K562 (cell line): ENCODE measurements around the gene PRELID1. TPM values are rescaled to one million over a fixed set of nuclear protein-coding genes. Genes with fewer than 3 reads are reported as not detected.
A peak's percentile ranks its signal among the peaks of the same experiment; 100 is the strongest.

ENCODE experiments used
- BHLHE40 ChIP-seq: IDR thresholded peaks from 2 replicates; pipeline ENCODE4 v1.6.1; 2011; ENCODE audit warnings: low read length, improper control_type of control experiment
- CBFA2T2 ChIP-seq: fragments of 450-650 bp; conservative IDR thresholded peaks from 2 replicates; pipeline ENCODE4 v1.6.1; 2017; ENCODE audit warnings: mild to moderate bottlenecking
- CHCHD3 ChIP-seq: fragments of 250-450 bp; sonication (Bioruptor Pico); IDR thresholded peaks from 2 replicates; pipeline ENCODE4 v2.1.2; 2022; ENCODE audit warnings: mild to moderate bottlenecking
- DEAF1 ChIP-seq: fragments of 450-650 bp; formaldehyde crosslinking; IDR thresholded peaks from 2 replicates; pipeline ENCODE4 v1.4.0; 2020; ENCODE audit warnings: mild to moderate bottlenecking, moderate library complexity
- EHMT2 ChIP-seq: fragments of 450-650 bp; IDR thresholded peaks from 2 replicates; pipeline ENCODE4 v1.6.1; 2018; ENCODE audit warnings: antibody characterized with exemption
- ELK3 ChIP-seq: fragments of 450-650 bp; formaldehyde crosslinking; IDR thresholded peaks from 2 replicates; pipeline ENCODE4 v1.4.0; 2020; ENCODE audit warnings: mild to moderate bottlenecking
- EZH2 ChIP-seq: IDR thresholded peaks from 2 replicates; pipeline ENCODE4 v1.6.1; 2012; ENCODE audit warnings: low read depth, mild to moderate bottlenecking, inconsistent platforms, low read length, borderline replicate concordance
- GATAD2B ChIP-seq: fragments of 450-650 bp; IDR thresholded peaks from 2 replicates; pipeline ENCODE4 v1.6.1; 2017; ENCODE audit warnings: mild to moderate bottlenecking, borderline replicate concordance
- MTA3 ChIP-seq: fragments of 450-650 bp; formaldehyde crosslinking; IDR thresholded peaks from 2 replicates; pipeline ENCODE4 v1.6.1; 2017; ENCODE audit warnings: mild to moderate bottlenecking, borderline replicate concordance
- NR2C2 ChIP-seq, 2 experiments: fragments of 200-800 bp in 1 of 2; sonication (Bioruptor generic) in 1 of 2; sonication (generic) in 1 of 2; formaldehyde crosslinking in 1 of 2; IDR thresholded peaks; 2 replicates each; pipeline versions ENCODE4 v1.6.1 to v1.8.0; 2016 to 2022; ENCODE audit warnings: mild to moderate bottlenecking in 1 of 2, missing compliant biosample characterization in 1 of 2, missing genetic modification characterization in 1 of 2, missing genetic modification reagents in 1 of 2
- SMAD2 ChIP-seq: fragments of 150-350 bp; IDR thresholded peaks from 2 replicates; pipeline ENCODE4 v1.6.1; 2014; ENCODE audit warnings: low read depth, mild to moderate bottlenecking, low read length
- SMARCA5 ChIP-seq: fragments of 450-650 bp; IDR thresholded peaks from 2 replicates; pipeline ENCODE4 v1.6.1; 2016
- SRSF3 ChIP-seq: fragments of 200-400 bp; formaldehyde crosslinking; IDR thresholded peaks from 2 replicates; pipeline ENCODE4 v1.6.1; 2016; ENCODE audit warnings: mild to moderate bottlenecking, low read length, moderate library complexity; ENCODE audit not compliant: insufficient read depth
- TCF7L2 ChIP-seq: fragments of 150-350 bp; IDR thresholded peaks from 2 replicates; pipeline ENCODE4 v1.6.1; 2016; ENCODE audit warnings: low read depth, mild to moderate bottlenecking, low read length, moderate library complexity
- TFAM ChIP-seq: fragments of 250-450 bp; sonication (Bioruptor Pico); conservative IDR thresholded peaks from 2 replicates; pipeline ENCODE4 v1.5.0; 2021; ENCODE audit warnings: mild to moderate bottlenecking, moderate library complexity
- ZNF197 ChIP-seq: fragments of 200-800 bp; sonication (Bioruptor generic); IDR thresholded peaks from 2 replicates; pipeline ENCODE4 v1.6.1; 2016; ENCODE audit warnings: low read depth, missing genetic modification characterization, missing compliant biosample characterization
- ZNF655 ChIP-seq: fragments of 250-450 bp; sonication (Bioruptor Pico); IDR thresholded peaks from 2 replicates; pipeline ENCODE4 v1.5.0; 2021
- ZNF740 ChIP-seq, 3 experiments: fragments of 200-800 bp in 1 of 3; sonication (Bioruptor generic) in 1 of 3; sonication (generic) in 1 of 3; formaldehyde crosslinking in 1 of 3; IDR thresholded peaks; 2 replicates each; pipeline versions ENCODE4 v1.6.1 to v1.8.0; 2016 to 2022; ENCODE audit warnings: mild to moderate bottlenecking in 2 of 3, missing compliant biosample characterization in 2 of 3, missing genetic modification characterization in 2 of 3, missing genetic modification reagents in 1 of 3
- polyA plus RNA-seq, 8 experiments: library from polyadenylated mRNA; depleted of rRNA in 4 of 8; stranded (reverse) in 5 of 8; unstranded in 3 of 8; fragments of >200 nt; fragmentation: Nextera tagmentation in 2 of 8; fragmentation: Illumina TruSeq in 1 of 8; extraction: Ambion mirVana in 2 of 8; extraction: Trizol in 1 of 8; gene quantifications; 2 replicates each; pipeline versions ENCODE4 v1.2.1 to v1.2.3, GENCODE V29; 2011 to 2014; ENCODE audit warnings: inconsistent platforms in 1 of 8, missing spikeins in 1 of 8
- total RNA-seq, 7 experiments: library from RNA; depleted of rRNA in 6 of 7; stranded (reverse); fragments of >200 nt in 6 of 7; fragmentation: Illumina TruSeq in 2 of 7; extraction: Trizol in 2 of 7; gene quantifications; 2 replicates each; pipeline versions ENCODE4 v1.2.1 to v1.2.3, GENCODE V29; 2011 to 2021; ENCODE audit warnings: low replicate concordance in 1 of 7
- TF ChIP-seq, protein P1 (sequence below): fragments of 250-450 bp; sonication (Bioruptor Pico); IDR thresholded peaks from 2 replicates; pipeline ENCODE4 v1.5.0; 2021; ENCODE audit warnings: mild to moderate bottlenecking, borderline replicate concordance
- TF ChIP-seq, protein P2 (sequence below): fragments of 250-450 bp; sonication (Bioruptor Pico); IDR thresholded peaks from 2 replicates; pipeline ENCODE4 v1.8.0; 2022; ENCODE audit warnings: moderate library complexity, mild to moderate bottlenecking, inconsistent platforms

Gene PRELID1
- total and polyA plus RNA-seq, 9 of the 15 experiments (the other 6 are each of a cell fraction or from before 2014, with no cell fraction given): 40.1 to 484 (median 340) TPM

DNA sequence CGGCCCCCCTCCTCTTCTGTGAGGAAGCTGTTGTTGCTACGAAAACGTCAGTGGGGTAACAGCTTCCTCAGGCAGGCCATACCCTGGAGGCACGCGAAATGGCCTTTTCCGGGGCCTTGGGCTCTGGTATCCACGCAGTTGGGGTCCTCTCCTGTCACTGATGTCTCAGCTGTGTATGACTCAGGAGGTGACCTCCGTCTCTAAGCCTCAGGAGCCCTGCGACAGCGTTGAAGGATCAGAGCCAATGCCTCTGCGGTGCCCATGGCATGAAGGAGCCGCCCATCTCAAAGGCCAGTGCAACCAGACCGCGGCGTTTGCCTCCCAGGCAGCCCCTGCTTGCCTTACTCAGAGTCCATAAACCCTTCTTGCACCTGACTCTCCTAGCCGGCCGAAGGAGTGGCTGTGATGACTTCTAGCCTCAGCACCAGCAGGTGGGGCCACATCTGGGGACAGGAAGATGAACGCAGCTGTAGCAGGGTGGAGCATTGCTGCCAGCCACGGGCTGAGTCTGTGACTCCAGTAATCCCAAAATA is 9.1 kb downstream of the PRELID1 start (continued):
- TF ChIP-seq ZNF740 (CRISPR knock-in tag; IDR thresholded peaks at IDR 0.05): no peak
- no peak for TF ChIP-seq ZNF740 (tag; IDR thresholded peaks at IDR 0.05)
- no peak for TF ChIP-seq DEAF1
- TF ChIP-seq GATAD2B: no peak
- TF ChIP-seq, protein P1, sequence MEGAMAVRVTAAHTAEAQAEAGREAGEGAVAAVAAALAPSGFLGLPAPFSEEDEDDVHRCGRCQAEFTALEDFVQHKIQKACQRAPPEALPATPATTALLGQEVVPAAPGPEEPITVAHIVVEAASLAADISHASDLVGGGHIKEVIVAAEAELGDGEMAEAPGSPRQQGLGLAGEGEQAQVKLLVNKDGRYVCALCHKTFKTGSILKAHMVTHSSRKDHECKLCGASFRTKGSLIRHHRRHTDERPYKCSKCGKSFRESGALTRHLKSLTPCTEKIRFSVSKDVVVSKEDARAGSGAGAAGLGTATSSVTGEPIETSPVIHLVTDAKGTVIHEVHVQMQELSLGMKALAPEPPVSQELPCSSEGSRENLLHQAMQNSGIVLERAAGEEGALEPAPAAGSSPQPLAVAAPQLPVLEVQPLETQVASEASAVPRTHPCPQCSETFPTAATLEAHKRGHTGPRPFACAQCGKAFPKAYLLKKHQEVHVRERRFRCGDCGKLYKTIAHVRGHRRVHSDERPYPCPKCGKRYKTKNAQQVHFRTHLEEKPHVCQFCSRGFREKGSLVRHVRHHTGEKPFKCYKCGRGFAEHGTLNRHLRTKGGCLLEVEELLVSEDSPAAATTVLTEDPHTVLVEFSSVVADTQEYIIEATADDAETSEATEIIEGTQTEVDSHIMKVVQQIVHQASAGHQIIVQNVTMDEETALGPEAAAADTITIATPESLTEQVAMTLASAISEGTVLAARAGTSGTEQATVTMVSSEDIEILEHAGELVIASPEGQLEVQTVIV (CRISPR knock-in tag): no peak
- no peak for TF ChIP-seq SMARCA5
- TF ChIP-seq TFAM (CRISPR knock-in tag): no peak
- TF ChIP-seq MTA3: peak; percentile 77; the same call in 1 of the 2 replicates
- no peak for TF ChIP-seq CHCHD3
- no peak for TF ChIP-seq SRSF3
- TF ChIP-seq ZNF655 (CRISPR knock-in tag): no peak
- TF ChIP-seq, protein P2, sequence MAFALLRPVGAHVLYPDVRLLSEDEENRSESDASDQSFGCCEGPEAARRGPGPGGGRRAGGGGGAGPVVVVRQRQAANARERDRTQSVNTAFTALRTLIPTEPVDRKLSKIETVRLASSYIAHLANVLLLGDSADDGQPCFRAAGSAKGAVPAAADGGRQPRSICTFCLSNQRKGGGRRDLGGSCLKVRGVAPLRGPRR (CRISPR knock-in tag): no peak
- TF ChIP-seq EZH2: no peak
- TF ChIP-seq SMAD2: no peak
- no peak for TF ChIP-seq TCF7L2
- peak; percentile 52; the same call in 1 of the 2 replicates for TF ChIP-seq CBFA2T2
- no peak for TF ChIP-seq ZNF197
- TF ChIP-seq BHLHE40: no peak
- TF ChIP-seq ELK3 (CRISPR knock-in tag): no peak
- no peak for TF ChIP-seq EHMT2
- no peak for TF ChIP-seq NR2C2 (CRISPR knock-in tag; IDR thresholded peaks at IDR 0.05)
- no peak for TF ChIP-seq NR2C2 (tag; IDR thresholded peaks at IDR 0.05)
